Neural cell (in vitro differentiated cells): ENCODE results near the gene WWC1. TPM values are rescaled to one million over a fixed set of nuclear protein-coding genes. Genes with fewer than 3 reads are reported as not detected.

ENCODE experiments used
- H2AFZ ChIP-seq: fragments of 200-600, 300-800 bp; sonication (generic), shearing (Covaris generic); 2 replicates; pipeline ENCODE4 v1.6.0; 2014; ENCODE audit warnings: low read depth, mild to moderate bottlenecking, antibody characterized with exemption, low read length, moderate library complexity
- H3F3A ChIP-seq: fragments of 200-600 bp; shearing (Covaris generic); 2 replicates; pipeline ENCODE4 v1.6.1; 2016; ENCODE audit warnings: mild to moderate bottlenecking, moderate library complexity, mixed read lengths, antibody characterized with exemption, low read length; ENCODE audit not compliant: insufficient read depth, poor library complexity, severe bottlenecking
- H3K27ac ChIP-seq: fragments of 200-600, 300-800 bp; sonication (generic), shearing (Covaris generic); 2 replicates; pipeline ENCODE4 v1.5.1; 2014; ENCODE audit warnings: mild to moderate bottlenecking, low read length, moderate library complexity
- H3K27me3 ChIP-seq: fragments of 300-800, 200-600 bp; sonication (generic), shearing (Covaris generic); 2 replicates; pipeline ENCODE4 v1.6.0; 2014; ENCODE audit warnings: mild to moderate bottlenecking, low read depth, low read length, moderate library complexity; ENCODE audit not compliant: insufficient read depth
- H3K36me3 ChIP-seq: fragments of 300-800, 200-600 bp; sonication (generic), shearing (Covaris generic); 2 replicates; pipeline ENCODE4 v1.5.1; 2014; ENCODE audit warnings: mild to moderate bottlenecking, antibody characterized with exemption, low read length, moderate library complexity; ENCODE audit not compliant: insufficient read depth
- H3K4me2 ChIP-seq: fragments of 300-800, 200-600 bp; sonication (generic), shearing (Covaris generic); 2 replicates; pipeline ENCODE4 v1.6.0; 2014; ENCODE audit warnings: mild to moderate bottlenecking, low read length
- H3K4me3 ChIP-seq: fragments of 300-800, 200-600 bp; sonication (generic), shearing (Covaris generic); 2 replicates; pipeline ENCODE4 v1.5.1; 2014; ENCODE audit warnings: mild to moderate bottlenecking, low read length, moderate library complexity
- H3K79me2 ChIP-seq: fragments of 200-600 bp; shearing (Covaris generic); replicated peaks from 2 replicates; pipeline ENCODE4 v1.6.0; 2014; ENCODE audit warnings: mild to moderate bottlenecking, low read length, moderate library complexity; ENCODE audit not compliant: insufficient read depth
- H3K9ac ChIP-seq: fragments of 300-800, 200-600 bp; sonication (generic), shearing (Covaris generic); 2 replicates; pipeline ENCODE4 v1.6.1; 2016; ENCODE audit warnings: mild to moderate bottlenecking, low read length, mixed read lengths
- H3K9me2 ChIP-seq: fragments of 200-600 bp; shearing (Covaris generic); 2 replicates; pipeline ENCODE4 v1.6.1; 2016; ENCODE audit warnings: mild to moderate bottlenecking, low read length, mixed read lengths; ENCODE audit not compliant: insufficient read depth
- H3K9me3 ChIP-seq: fragments of 200-600, 300-800 bp; sonication (generic), shearing (Covaris generic); 2 replicates; pipeline ENCODE4 v1.6.1; 2016; ENCODE audit warnings: mild to moderate bottlenecking, mixed run types, low read length, moderate library complexity, mixed read lengths
- H4K20me1 ChIP-seq: fragments of 200-600 bp; shearing (Covaris generic); 2 replicates; pipeline ENCODE4 v1.6.1; 2016; ENCODE audit warnings: mild to moderate bottlenecking, mixed run types; ENCODE audit not compliant: insufficient read depth
- CTCF ChIP-seq: fragments of 450-650 bp; IDR thresholded peaks from 2 replicates; pipeline ENCODE4 v1.5.1; 2014; ENCODE audit warnings: antibody characterized with exemption, mild to moderate bottlenecking, moderate library complexity; ENCODE audit not compliant: poor library complexity, severe bottlenecking
- EP300 ChIP-seq: fragments of 450-650 bp; conservative IDR thresholded peaks from 2 replicates; pipeline ENCODE4 v1.6.1; 2014; ENCODE audit warnings: antibody characterized with exemption, mild to moderate bottlenecking, moderate library complexity; ENCODE audit not compliant: poor library complexity, severe bottlenecking
- EZH2 ChIP-seq: fragments of 200-600, 300-800 bp; shearing (Covaris generic), sonication (generic); IDR thresholded peaks from 2 replicates; pipeline ENCODE4 v1.6.1; 2014; ENCODE audit warnings: antibody characterized with exemption, low read length, borderline replicate concordance, mild to moderate bottlenecking; ENCODE audit not compliant: insufficient read depth, poor library complexity, severe bottlenecking
- MXI1 ChIP-seq: fragments of 450-650 bp; conservative IDR thresholded peaks from 2 replicates; pipeline ENCODE4 v1.6.1; 2014; ENCODE audit warnings: antibody characterized with exemption, mild to moderate bottlenecking; ENCODE audit not compliant: poor library complexity, severe bottlenecking
- POLR2AphosphoS5 ChIP-seq: IDR thresholded peaks from 2 replicates; pipeline ENCODE4 v1.6.1; 2012
- RAD21 ChIP-seq: fragments of 450-650 bp; conservative IDR thresholded peaks from 2 replicates; pipeline ENCODE4 v1.6.1; 2014; ENCODE audit warnings: antibody characterized with exemption, mild to moderate bottlenecking, moderate library complexity
- SMC3 ChIP-seq: fragments of 450-650 bp; conservative IDR thresholded peaks from 2 replicates; pipeline ENCODE4 v1.6.1; 2014; ENCODE audit warnings: antibody characterized with exemption, mild to moderate bottlenecking, moderate library complexity; ENCODE audit not compliant: poor library complexity
- TAF1 ChIP-seq: IDR thresholded peaks from 2 replicates; pipeline ENCODE4 v1.6.1; 2012; ENCODE audit warnings: low read depth
- polyA plus RNA-seq: library from polyadenylated mRNA; depleted of rRNA; stranded (reverse); fragments of >200 nt; gene quantifications from 2 replicates; pipeline ENCODE4 v1.2.3, GENCODE V29; 2014
- TF ChIP-seq, protein P1 (sequence below): IDR thresholded peaks from 2 replicates; pipeline ENCODE4 v1.6.1; 2012; ENCODE audit warnings: borderline replicate concordance

Gene WWC1
- polyA plus RNA-seq, 1 donor from 2014 or later, result 0.97 TPM

DNA sequence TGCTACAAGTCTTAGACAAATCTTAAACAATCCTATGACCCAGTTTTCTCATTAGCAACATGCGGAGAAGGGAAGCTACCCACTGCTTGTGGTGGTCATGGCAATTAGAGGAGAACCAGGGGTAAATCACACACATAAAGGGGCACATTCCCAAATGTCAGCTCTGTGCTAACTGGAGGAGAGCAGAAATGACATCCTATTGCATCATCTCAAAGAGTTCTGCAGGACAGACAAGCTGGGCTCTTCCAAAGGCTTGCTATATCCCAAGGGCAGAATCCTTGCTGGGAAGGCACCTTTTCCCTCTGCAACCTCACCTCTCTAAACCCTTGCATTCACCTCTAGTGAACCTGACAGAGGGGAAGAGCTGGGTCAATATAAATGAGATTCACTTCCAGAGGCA, 17.0 kb upstream of the WWC1 start:
- H2AFZ ChIP-seq, result no peak overlapping the region
- no peaks in the 10 kb centered on the region for H3K9me2 ChIP-seq
- no peaks in the 10 kb centered on the region for H3F3A ChIP-seq

GRCh38 chr5:168275940-168276339, 15.5 kb upstream of the WWC1 start:
- Histone ChIP-seq H3F3A (no peaks in the 10 kb centered on the region), H3K27ac (no peak overlapping the region), H3K79me2 (no peaks in the 10 kb centered on the region), H3K27me3 (no peaks in the 10 kb centered on the region), H3K4me3 (no peak overlapping the region), H3K9me3 (no peaks in the 10 kb centered on the region), H3K4me2 (no peak overlapping the region), H3K9me2 (no peaks in the 10 kb centered on the region), H4K20me1 (no peaks in the 10 kb centered on the region), H3K9ac (no peak overlapping the region), H3K36me3 (no peaks in the 10 kb centered on the region), H2AFZ (no peak overlapping the region)
- TF ChIP-seq SMC3 (no peak), POLR2AphosphoS5 (no peak), TAF1 (no peak), RAD21 (no peak), EP300 (no peak), MXI1 (no peak), EZH2 (no peak), CTCF (no peak)
- TF ChIP-seq, protein P1, sequence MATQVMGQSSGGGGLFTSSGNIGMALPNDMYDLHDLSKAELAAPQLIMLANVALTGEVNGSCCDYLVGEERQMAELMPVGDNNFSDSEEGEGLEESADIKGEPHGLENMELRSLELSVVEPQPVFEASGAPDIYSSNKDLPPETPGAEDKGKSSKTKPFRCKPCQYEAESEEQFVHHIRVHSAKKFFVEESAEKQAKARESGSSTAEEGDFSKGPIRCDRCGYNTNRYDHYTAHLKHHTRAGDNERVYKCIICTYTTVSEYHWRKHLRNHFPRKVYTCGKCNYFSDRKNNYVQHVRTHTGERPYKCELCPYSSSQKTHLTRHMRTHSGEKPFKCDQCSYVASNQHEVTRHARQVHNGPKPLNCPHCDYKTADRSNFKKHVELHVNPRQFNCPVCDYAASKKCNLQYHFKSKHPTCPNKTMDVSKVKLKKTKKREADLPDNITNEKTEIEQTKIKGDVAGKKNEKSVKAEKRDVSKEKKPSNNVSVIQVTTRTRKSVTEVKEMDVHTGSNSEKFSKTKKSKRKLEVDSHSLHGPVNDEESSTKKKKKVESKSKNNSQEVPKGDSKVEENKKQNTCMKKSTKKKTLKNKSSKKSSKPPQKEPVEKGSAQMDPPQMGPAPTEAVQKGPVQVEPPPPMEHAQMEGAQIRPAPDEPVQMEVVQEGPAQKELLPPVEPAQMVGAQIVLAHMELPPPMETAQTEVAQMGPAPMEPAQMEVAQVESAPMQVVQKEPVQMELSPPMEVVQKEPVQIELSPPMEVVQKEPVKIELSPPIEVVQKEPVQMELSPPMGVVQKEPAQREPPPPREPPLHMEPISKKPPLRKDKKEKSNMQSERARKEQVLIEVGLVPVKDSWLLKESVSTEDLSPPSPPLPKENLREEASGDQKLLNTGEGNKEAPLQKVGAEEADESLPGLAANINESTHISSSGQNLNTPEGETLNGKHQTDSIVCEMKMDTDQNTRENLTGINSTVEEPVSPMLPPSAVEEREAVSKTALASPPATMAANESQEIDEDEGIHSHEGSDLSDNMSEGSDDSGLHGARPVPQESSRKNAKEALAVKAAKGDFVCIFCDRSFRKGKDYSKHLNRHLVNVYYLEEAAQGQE, result no peak

More for the DNA sequence above, 17.0 kb upstream of the WWC1 start:
- Histone ChIP-seq H4K20me1 (no peaks in the 10 kb centered on the region), H3K27ac (no peak overlapping the region), H3K4me2 (no peak overlapping the region), H3K9me3 (no peaks in the 10 kb centered on the region), H3K27me3 (no peaks in the 10 kb centered on the region), H3K79me2 (no peaks in the 10 kb centered on the region), H3K4me3 (no peak overlapping the region), H3K9ac (no peak overlapping the region), H3K36me3 (no peaks in the 10 kb centered on the region)
- no peak for TF ChIP-seq RAD21

DNA sequence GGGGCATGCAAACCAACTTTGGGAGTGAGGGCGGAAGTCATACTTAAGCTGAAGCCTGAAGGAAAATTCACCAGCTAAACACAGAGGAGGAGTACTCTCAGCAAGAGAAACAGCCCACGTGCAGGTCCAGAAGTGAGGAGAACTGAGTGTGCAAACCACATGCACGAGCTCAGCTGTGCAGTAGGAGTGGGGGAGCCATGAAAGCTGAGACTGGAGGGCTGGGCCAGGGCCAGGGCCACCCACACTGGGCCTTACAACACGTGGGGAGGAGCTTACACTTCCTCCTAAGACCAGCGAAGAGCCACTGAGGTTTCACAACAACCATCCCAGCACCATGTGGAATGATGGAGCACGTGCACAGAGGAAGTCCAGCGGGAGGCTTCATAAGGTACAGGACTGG, 9.3 kb upstream of the WWC1 start:
- TF ChIP-seq POLR2AphosphoS5 (no peak), CTCF (no peak), EP300 (no peak), RAD21 (no peak), EZH2 (no peak), SMC3 (no peak), MXI1 (no peak), TAF1 (no peak)
- TF ChIP-seq, protein P1, result no peak
- H3K9me3 ChIP-seq, result no peaks in the 10 kb centered on the region

More for the DNA sequence above, 9.3 kb upstream of the WWC1 start:
- Histone ChIP-seq H3F3A (no peaks in the 10 kb centered on the region), H4K20me1 (no peaks in the 10 kb centered on the region), H3K4me3 (no peak overlapping the region), H2AFZ (no peak overlapping the region), H3K9me2 (no peaks in the 10 kb centered on the region), H3K79me2 (no peaks in the 10 kb centered on the region), H3K36me3 (no peaks in the 10 kb centered on the region), H3K9ac (no peak overlapping the region), H3K27ac (no peak overlapping the region), H3K4me2 (no peak overlapping the region), H3K27me3 (no peaks in the 10 kb centered on the region)
